ENCODE measurements around the gene PHLDA2.
A peak's percentile ranks its signal among the peaks of the same experiment; 100 is the strongest.
"Not testable (repeated sequence)": the region's sequence is repeated elsewhere in the genome, so short reads cannot be mapped to it uniquely, and the experiment has no call there.

The PHLDA2 gene

DNA sequence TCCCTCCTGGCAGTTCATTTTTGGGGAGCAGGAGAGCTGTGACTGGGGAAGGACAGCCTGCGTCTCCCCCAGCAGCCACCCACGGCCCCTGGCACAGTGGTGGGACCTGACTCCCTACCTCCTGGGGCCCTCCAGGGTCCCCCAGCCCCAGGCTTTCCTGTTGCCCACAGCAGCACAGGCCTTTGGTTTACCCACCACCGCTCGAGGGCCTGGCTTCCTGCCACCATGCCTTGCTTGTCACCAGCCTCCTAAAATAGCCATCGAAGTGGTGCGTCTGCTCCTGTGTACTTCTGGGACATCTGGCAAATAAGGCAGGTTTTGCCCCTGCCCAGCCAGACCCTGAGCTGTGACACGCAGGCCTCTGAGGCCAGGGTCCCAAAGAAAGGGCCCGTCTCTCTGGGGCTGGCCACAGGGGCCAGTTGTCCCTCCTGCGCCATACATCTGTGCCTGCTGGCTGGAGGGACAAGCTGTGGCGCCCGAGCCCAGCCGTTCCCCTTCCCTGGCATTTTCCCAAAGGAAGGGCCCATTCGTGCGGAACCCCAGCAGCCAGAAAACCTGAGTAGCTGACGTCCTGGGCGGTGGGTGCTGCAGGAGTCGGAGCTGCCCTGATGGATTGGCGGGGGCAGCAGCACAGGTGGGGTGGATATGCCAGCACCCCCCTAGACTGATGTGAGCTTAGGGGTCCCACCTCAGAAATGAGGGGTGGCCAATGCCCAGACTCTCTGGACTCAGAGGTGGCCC, 14.6 kb downstream of the PHLDA2 start:
- DNase-seq: no peak

DNA sequence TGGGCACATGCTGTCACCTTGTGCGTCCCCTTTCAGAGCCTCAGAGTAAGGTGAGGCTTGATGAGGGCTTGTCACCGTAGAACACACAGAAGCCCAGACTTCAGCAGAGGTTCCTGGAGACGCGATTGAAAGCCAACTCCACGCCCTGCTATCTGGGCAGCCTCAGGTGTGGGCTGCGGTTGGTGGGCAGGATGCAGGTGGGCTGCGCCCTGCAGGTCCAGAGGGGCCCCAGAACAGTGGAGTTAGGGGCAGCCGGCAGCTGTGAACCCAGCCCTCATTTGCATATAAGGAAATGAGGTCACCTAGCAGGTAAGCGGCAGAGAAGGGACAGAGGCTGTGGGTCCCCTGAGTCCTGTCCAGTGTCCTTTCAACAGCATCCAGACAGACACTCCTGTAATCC, 15.4 kb downstream of the PHLDA2 start:
- DNase-seq: no peak

DNA sequence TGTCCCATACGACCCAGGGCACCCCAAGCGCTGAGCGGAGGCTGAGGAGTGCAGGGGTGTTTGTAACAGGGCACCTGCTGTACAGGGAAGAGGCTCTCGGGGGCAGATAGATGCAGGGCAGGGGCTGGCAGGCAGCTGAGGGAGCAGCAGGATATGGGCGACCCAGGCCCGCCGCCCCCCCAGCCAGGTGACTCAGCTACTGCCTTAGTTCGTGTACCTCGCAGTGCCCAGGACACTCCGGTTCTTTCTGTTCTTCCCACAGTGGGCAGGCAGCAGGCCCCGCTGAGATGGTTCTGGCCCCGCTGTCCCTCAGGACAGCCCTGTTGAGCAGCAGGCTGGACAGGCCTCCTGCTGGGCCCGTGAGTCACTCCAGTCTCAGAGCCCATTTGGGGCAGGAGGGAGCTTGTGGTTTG, 16.2 kb downstream of the PHLDA2 start:
- DNase-seq: no peak

DNA sequence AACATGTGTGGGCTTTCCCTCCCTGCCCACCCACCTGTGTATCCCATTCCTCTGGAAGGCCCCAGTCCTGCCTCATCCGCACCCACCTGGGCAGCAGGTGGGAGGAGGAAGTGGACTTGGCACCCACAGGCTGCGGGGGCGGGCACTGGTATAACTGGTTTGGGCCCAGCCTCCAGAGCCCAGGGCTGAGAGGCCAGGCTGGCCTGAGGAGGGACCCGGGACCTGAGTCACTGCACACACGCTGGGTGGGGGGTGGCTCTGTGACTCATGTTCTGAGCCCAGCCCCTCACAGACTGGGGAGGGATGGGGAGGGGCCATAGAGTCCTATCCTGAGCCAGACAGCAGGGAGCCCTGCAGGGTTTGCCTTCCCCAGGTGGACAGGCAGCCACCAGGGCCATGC, 16.7 kb downstream of the PHLDA2 start:
- peak; percentile 54 to 64 (median 55) for DNase-seq

GRCh38 chr11:2911785-2912391, 17.3 kb downstream of the PHLDA2 start:
- no peak for DNase-seq

DNA sequence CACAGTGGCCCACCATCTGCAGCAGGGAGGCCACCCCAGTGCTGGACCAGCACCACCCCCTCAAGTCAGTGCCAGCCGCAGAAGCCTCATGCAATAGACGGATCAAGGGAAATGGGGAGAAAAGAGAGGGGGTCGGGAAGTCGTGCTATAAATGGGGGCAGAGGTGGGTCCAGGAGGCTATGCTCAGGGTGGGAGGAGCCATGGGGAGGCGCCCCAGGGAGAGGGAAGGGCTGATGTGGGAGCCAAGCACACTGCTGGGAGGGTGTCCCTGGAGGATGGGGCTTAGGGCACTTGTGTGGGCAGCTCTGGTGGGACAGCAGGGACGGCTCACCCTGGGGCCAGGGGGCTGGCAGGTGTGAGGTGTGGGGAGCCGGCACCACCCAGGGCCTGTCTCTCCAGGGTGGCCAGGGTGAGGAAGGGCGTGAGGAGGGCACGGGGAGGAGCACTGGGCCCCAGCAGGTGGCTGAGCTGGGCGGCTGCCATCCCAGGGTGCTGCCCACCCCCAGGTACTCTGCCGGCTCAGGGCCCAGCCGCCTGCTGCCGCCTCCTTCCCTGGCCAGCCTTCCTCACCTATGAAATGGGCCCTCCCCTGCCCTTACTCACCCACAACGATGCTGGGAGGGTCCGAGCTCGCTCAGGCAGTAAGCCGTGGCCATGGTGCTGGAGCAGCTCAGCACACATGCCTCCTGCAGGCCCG, 18.0 kb downstream of the PHLDA2 start:
- no peak for DNase-seq

- DNase-seq: no peak
Observed at GRCh38 chr11:2910401-2910955, 18.7 kb downstream of the PHLDA2 start.

DNA sequence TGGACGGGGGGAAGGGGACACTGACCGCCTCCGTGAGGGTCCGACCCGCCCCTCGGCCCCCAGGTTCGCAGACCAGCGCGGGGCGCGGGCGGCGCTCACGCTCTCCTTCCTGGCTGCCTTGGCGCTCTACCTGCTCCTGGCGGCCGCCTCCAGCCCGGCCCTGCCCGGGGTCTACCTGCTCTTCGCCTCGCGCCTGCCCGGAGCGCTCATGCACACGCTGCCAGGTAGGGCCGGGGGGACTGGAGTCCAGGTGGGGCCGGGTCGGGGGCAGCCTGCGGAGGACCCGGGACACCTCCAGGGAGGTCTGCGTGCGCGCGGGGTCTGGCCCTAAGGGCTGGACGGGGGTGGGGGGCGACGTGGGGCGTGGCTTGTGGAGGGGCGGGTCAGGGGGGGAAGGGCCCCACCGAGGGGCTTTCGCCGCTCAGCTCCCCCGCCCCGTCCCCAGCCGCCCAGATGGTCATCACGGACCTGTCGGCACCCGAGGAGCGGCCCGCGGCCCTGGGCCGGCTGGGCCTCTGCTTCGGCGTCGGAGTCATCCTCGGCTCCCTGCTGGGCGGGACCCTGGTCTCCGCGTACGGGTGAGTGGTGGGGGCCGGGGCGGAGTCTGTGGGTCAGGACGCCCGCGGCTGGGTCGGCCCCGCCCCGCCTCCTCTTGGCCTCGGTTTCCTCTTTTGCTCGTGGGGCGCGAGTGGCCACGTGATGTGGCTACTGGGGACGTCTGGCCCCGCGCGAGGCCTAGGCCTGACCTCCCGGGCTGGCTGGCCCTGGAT, 19.9 kb downstream of the PHLDA2 start:
- no peak for DNase-seq

GRCh38 chr11:2908130-2908529, 21.1 kb downstream of the PHLDA2 start:
- no peak for DNase-seq

- DNase-seq: not testable (repeated sequence)
Observed at GRCh38 chr11:2905299-2905698, 23.9 kb downstream of the PHLDA2 start.

- no peak for DNase-seq
Observed at GRCh38 chr11:2904153-2905052, 24.8 kb downstream of the PHLDA2 start.

- DNase-seq: no peak
Observed at GRCh38 chr11:2903672-2904011, 25.6 kb downstream of the PHLDA2 start.

GRCh38 chr11:2902784-2903671, 26.2 kb downstream of the PHLDA2 start:
- no peak for DNase-seq

DNA sequence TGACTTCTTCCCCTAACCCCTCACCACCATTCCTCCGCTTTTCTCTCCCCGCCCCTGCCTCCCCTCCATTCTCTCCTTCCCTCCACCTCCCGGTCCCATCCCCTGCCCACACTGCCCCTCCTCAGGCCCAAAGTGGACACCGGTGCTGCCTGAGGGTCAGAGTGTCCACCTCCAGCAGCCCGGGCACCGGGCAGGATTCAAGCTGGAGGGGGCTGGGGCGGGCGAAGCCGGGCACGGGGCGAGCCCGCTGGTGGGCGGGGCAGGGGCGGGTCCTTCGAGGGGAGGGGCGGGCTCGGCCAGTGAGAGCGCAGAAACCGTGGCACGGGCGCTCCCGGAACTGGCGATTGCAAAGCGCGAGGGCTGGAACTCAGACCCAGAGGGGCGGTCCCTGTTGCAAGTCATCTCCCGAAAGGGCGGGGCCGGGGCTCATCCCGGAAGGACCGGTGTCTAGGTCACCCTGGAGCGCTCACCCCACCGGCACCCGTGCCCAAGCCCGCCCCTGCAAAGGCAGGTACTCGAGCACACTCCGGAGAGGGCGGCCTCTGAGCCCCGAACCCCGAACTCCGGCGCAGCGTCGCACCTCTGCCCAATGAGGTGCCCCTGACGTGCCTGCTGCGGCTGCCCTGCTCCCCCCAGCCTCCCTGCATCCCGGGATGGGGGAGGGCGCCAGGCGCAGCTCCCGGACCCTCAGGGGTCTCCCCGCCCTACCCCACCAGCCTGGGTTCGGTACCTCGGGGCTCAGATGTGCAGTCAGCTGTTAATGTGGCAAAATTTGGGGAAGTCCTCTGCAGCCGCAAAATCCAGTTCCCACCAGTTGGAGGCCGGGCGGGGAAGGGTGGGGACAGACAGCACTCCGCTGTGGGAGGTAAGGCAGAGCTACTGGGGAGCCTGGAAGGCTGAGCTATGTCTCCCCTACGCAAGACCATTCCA, 27.1 kb downstream of the PHLDA2 start:
- DNase-seq: peak; percentile 96 to 97 (median 96)

GRCh38 chr11:2901196-2901796, 27.9 kb downstream of the PHLDA2 start:
- no peak for DNase-seq

GRCh38 chr11:2899080-2899783, 30.0 kb downstream of the PHLDA2 start:
- peak; percentile 73 to 77 (median 75) for DNase-seq

GRCh38 chr11:2898366-2899079, 30.7 kb downstream of the PHLDA2 start:
- DNase-seq: peak; percentile 90 to 93 (median 91)

- DNase-seq: no peak
Observed at GRCh38 chr11:2897048-2897447, 32.2 kb downstream of the PHLDA2 start.
